CD4-positive, alpha-beta T cell treated with Interleukin-1 beta for 1 hour (primary cell): ENCODE measurements around the gene THADA.

Experiments
- DNase-seq, 2 donors: peaks; one replicate each; pipeline ENCODE4 v3.0.0-alpha.2; 2020 to 2022

Gene THADA

DNA sequence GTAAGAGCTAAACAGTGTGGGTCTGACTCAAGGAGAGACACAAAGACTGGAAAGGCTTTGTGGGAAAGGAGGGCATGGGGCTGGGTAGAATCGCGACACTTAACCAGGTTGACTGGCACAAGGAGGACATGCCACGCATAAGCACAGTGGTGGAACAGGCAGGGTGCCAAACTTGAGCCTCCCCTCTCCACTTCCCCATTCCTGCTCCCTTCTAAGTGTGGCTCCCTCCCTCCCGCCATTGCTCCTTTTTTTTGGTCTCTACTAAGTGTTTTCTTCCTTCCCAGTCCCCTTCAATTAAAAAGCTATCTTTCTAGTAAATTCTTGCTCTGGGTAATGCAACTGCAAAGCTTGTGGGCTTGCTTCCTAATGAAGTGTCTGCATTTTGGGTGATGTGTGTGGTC is 329.1 kb downstream of the THADA start:
- peak in 1 of 2 donors; percentile 25 for DNase-seq

GRCh38 chr2:43265421-43265820 is 330.4 kb downstream of the THADA start:
- DNase-seq: no peak

GRCh38 chr2:43265001-43265400 is 330.8 kb downstream of the THADA start:
- no peak for DNase-seq

DNA sequence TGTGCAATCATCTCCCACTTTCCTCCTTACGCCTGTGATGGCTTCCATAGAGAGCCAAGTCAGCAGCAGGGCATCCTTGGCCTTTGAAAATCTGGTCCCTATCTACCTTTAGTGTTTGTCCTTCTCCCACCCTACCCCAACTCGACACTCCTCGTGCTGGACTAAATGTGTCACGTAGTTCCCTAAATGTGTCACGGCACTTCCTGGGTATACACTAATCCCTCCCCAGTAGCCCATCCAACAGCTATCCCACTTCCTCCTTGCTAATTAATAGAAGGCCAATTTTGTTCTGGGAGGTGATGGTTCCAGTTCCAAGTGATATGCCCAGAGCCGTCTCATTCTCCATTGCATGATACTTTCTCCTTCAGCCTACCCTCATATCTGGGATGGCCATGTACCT is 332.9 kb downstream of the THADA start:
- no peak for DNase-seq

GRCh38 chr2:43262239-43262638 is 333.6 kb downstream of the THADA start:
- no peak for DNase-seq

DNA sequence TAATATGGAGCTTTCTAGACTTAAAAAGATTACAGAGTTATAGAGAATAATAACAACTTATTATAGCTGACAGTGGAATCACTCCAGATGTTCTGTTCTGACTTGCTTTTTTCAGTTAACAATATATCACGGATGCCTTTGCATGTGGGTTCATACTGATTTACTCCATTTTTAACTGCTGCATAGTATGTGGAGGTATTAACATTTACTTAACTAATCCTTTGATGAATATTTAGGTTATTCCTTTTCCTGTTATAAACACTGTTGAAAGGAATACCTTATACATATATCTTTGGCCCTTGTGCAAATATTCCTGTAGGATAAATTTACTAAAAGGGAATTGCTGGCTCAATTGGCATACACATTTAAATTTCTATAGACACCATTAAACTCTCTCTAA is 336.3 kb downstream of the THADA start:
- DNase-seq: no peak

GRCh38 chr2:43258547-43259156 is 337.2 kb downstream of the THADA start:
- DNase-seq: no peak

DNA sequence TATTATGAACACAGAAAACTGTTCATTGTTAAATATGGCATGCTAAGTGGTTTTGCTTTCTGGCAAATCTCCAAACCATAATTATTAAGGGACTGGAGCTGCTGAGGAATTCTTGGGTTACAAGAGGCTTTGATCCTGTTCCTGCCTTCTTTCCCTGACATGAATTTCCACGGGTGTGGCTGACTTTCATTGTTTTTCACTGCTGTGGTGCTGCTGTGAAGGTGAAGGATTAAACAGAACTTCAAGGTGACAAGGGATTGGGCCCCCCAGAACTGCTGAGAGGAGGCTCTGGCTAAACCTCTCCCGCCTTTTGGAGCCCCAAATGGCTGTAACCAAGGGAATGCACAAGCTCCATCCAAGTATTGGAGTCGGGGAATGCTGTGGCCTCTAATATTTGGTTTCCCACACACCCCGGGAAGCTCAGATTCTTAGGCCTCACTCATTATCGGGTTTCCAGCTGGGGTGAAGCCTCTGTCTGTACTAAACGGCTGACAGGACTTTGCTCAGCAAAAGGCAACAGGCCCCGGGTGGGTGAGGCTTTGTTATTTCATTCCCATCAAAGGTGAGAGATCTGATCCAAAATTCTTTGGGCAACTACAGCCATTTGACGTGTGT is 340.4 kb downstream of the THADA start:
- no peak for DNase-seq

DNA sequence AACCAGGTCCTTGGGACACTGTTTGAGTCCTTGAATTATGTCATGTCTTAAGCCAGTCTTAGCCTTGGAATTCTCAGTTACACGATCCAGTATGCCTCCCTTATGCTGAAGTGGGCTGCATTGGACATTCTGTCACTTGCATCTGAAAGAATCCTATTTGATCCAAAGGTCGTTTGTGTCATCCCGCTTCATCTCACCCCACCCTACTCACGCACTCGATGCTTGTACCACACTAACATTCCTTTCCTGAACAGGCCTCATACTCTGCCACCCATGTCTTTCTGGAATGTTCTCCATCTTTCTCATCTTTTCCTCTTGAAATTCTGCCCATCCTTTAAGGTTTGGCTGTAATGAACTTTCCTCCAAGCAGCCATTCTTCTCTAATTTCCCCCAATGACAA is 341.5 kb downstream of the THADA start:
- DNase-seq: no peak

- DNase-seq: no peak
Observed at GRCh38 chr2:43251171-43251731, 344.6 kb downstream of the THADA start.

DNA sequence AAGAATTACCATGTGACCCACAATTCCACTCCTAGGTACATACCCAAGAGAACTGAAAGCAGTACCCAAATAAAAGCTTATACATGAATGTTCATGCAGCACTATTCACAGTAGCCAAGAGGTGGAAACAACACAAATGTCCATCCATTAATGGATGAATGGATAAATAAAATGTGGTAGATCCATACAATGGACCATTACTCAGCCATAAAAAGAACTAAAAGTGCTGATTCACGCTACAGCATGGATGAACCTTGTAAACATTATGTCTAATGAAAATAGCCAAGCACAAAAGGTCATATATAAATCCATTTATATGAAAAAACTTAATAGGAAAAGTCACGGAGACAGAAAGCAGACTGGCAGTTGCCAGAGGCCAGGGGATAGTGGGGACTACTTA is 345.8 kb downstream of the THADA start:
- DNase-seq: no peak

GRCh38 chr2:43248621-43249020 is 347.2 kb downstream of the THADA start:
- no peak for DNase-seq

DNA sequence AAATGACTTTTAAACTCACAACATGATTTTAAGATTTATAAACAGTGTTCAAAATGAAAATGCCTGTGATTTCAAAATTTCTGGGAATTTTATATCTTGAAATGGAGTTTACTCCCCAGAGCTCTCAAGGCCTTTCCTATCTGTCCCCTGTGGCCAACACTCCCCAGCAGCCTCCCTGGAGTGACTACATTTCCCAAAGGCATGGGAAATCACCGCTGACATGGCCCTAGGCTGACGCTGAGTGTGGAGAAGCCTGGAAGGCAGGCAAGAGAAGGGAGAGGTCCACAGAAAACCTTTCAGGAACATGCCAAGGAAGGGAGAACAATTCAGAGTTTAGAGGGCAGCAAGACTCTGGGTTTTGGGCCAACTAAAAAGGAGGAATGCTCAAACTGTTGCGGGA is 349.2 kb downstream of the THADA start:
- DNase-seq: no peak

- no peak for DNase-seq
Observed at GRCh38 chr2:43241558-43241957, 354.3 kb downstream of the THADA start.

- DNase-seq: no peak
Observed at GRCh38 chr2:43240766-43241150, 355.1 kb downstream of the THADA start.

DNA sequence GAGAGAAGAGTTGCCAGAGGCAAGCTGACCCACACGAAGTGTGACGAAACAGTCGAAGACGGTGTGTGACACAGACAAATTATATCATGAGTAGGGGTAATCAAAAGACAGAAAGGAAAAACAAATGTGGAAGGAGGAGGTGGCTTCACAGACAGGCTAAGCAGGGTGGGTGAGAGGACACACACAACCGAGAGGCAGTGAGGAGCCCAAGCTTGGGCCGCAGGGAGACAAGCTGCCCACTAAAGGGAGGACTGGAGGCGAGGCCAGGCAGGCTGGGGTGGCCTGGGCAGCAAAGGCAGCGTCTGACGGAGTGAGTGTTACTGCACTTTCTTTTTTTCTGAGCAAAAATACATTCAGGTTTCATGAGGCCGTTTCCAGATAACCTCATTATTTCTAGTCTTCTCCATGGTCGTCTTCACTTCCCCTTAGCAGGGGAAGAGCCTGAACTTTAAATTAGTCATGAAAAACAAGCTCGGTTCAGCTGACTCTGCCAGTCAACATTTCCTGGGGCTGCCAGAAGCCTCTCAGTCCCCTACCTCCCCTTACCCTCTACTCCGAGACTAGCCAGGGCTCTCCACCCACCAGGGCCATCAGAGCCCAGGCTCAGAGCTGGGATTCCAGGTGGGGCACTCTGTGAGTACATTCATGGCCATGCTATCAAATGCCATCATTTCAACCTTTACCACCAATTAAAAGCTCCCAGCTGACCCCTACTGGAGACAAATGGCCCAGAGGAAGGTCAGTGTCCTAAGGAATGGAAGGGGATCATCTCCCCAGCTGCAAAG is 355.7 kb downstream of the THADA start:
- DNase-seq: no peak

DNA sequence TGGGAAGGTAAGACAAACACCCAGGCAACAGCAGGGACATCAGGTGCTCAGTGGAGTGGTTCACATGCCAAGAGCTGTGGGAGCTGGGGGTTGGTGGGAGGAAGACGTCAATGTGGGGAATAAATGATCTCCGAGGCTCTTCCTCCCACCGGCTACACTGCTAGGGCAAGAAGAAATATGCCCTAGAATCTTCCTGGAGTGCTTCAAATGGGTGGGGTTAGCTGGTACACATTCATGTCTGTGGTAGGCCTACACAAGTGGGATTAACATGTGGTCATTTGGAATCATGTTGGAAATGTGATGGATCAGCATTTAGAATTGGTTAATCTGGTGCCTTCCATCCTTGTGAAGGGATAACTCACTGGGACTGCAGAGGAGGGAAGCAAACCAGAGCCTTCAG is 357.0 kb downstream of the THADA start:
- DNase-seq: no peak

GRCh38 chr2:43238176-43238575 is 357.7 kb downstream of the THADA start:
- DNase-seq: no peak

DNA sequence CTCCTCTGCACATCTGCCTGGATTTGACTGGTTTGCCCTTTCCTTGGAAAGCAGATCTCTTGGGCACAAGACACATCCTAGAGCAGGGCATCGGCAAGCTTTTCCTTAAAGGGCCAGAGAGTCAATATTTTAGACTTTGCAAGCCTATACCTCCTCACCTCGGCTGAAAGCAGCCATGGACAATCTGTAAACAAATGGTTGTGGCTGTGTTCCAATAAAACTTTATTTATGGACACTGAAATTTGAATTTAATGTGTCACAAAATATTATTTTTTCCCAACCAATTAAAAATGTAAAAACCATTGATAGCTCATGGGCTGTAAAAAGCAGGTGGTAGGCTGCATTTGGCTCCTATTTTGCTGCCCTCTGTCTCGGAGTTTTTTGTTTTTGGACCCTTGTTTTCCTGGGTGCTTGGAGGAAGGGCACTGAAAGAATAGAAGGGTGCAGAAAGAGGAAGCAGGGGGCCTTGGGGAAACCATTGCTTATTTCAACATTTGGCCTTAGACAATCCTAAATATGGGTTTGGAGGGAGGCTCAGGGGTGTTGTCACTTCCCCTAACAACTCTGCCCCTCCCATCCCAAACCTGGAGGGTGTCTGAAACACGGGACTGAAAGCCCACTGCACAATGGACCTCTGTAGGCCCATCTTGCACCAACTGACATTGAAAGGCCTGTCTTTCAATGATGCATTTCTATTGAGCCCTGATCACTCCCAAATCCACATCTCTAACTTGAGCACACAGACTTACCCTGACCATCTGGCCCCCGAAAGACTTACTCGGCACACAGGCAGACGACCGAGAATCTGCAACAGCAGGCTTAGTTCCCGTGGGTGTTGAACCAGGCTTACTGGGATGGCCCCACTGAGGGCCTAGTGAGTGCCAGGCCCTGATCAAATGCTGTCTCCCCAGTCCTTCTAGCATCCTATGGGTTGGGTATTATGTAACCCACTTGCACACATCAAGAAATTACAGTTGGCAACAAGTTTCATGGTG is 362.3 kb downstream of the THADA start:
- DNase-seq: peak in 1 of 2 donors; percentile 22

DNA sequence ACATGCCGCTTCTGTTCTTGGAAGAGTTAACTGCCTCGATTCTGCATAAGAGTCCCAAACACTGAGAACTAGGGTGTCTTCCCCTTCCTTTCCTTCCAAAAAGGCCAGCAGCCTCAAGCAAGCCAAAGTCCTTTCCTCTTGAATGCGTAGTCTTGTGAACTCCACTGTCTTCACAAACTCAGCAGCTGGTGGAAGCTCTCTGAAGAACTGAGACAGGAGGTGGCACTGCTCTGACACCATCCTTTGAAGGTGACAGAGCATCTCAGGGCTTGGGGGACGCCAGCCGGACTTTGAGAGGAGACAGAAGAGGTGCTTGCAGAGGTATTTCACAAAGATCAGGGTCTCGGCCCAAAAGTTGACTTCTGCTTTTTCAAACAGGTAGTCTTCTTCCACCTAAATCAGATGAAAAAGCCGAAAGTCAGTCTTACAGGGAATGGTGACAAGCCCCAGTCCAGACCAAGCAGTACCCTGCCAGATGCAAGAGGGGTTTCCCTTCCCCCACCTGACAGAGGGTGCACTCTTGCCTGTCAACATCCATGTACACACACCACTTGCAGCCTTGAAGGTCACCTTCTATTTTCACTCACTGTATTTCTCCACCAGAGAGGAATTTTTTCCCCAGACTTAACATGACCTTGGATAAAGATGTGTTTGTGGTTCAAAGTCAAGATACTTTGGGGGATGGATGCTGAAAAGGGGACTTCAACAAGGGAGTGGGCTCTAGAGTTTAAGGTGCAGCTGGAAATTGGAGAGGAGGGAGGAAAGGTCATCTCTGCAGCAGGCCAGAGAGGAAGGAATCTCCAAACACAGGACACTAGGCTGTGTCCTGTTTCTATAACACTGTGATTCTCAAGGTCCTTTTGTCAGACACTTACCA is 364.6 kb downstream of the THADA start:
- DNase-seq: no peak

- DNase-seq: no peak
Observed at GRCh38 chr2:43230351-43230885, 365.4 kb downstream of the THADA start.
